OCI-LY1 (cell line): ENCODE data around the gene ZFYVE9.

Source experiments
- H2AFZ ChIP-seq: fragments of 200-600 bp; sonication (generic), shearing (Covaris generic); 2 replicates; pipeline ENCODE4 v1.6.0; 2014; ENCODE audit warnings: antibody characterized with exemption, mild to moderate bottlenecking, low read length
- H3F3A ChIP-seq: fragments of 200-600 bp; sonication (generic), shearing (Covaris generic); 2 replicates; pipeline ENCODE4 v1.6.0; 2014; ENCODE audit warnings: mild to moderate bottlenecking, antibody characterized with exemption, low read length, moderate library complexity; ENCODE audit not compliant: insufficient read depth
- H3K27ac ChIP-seq: fragments of 200-600 bp; sonication (generic); 2 replicates; pipeline ENCODE4 v1.5.1; 2014; ENCODE audit warnings: low read length, mixed run types, mild to moderate bottlenecking, low read depth; ENCODE audit not compliant: poor library complexity, severe bottlenecking
- H3K27me3 ChIP-seq: fragments of 200-600 bp; sonication (generic); 2 replicates; pipeline ENCODE4 v1.6.0; 2014; ENCODE audit warnings: antibody characterized with exemption, mild to moderate bottlenecking, low read length, moderate library complexity; ENCODE audit not compliant: insufficient read depth
- H3K36me3 ChIP-seq: fragments of 200-600 bp; sonication (generic); 2 replicates; pipeline ENCODE4 v1.6.1; 2014; ENCODE audit warnings: mild to moderate bottlenecking, antibody characterized with exemption, low read length, moderate library complexity, mixed read lengths; ENCODE audit not compliant: insufficient read depth
- H3K4me1 ChIP-seq: fragments of 200-600 bp; sonication (generic); 2 replicates; pipeline ENCODE4 v1.5.1; 2014; ENCODE audit warnings: mild to moderate bottlenecking, low read length, moderate library complexity; ENCODE audit not compliant: insufficient read depth, severe bottlenecking
- H3K4me2 ChIP-seq: fragments of 200-600 bp; sonication (generic), shearing (Covaris generic); 2 replicates; pipeline ENCODE4 v1.6.1; 2014; ENCODE audit warnings: low read length
- H3K4me3 ChIP-seq: fragments of 200-600 bp; sonication (generic); 2 replicates; pipeline ENCODE4 v1.5.1; 2014; ENCODE audit warnings: low read length, low read depth, mild to moderate bottlenecking, mixed read lengths; ENCODE audit not compliant: poor library complexity, severe bottlenecking
- H3K79me2 ChIP-seq: fragments of 200-600 bp; shearing (Covaris generic); 2 replicates; pipeline ENCODE4 v1.6.1; 2016; ENCODE audit warnings: mixed run types, low read length, mixed read lengths; ENCODE audit not compliant: insufficient read depth
- H3K9ac ChIP-seq: fragments of 200-600 bp; sonication (generic), shearing (Covaris generic); 2 replicates; pipeline ENCODE4 v1.6.1; 2014; ENCODE audit warnings: mild to moderate bottlenecking, low read length, mixed read lengths
- H3K9me2 ChIP-seq: fragments of 200-600 bp; sonication (generic), shearing (Covaris generic); 2 replicates; pipeline ENCODE4 v1.6.1; 2014; ENCODE audit warnings: low read depth, mild to moderate bottlenecking, low read length, mixed read lengths
- H3K9me3 ChIP-seq: fragments of 200-600 bp; shearing (Covaris generic); 2 replicates; pipeline ENCODE4 v1.6.1; 2014; ENCODE audit warnings: low read length, mixed read lengths
- H4K20me1 ChIP-seq: fragments of 200-600 bp; sonication (generic), shearing (Covaris generic); 2 replicates; pipeline ENCODE4 v1.6.0; 2016; ENCODE audit warnings: mild to moderate bottlenecking, low read length; ENCODE audit not compliant: insufficient read depth
- EZH2 ChIP-seq: fragments of 200-600 bp; sonication (generic), shearing (Covaris generic); IDR thresholded peaks from 2 replicates; pipeline ENCODE4 v1.8.0; 2017; ENCODE audit warnings: borderline replicate concordance, mixed run types, mild to moderate bottlenecking, antibody characterized with exemption, low read length, moderate library complexity, mixed read lengths
- TF ChIP-seq, protein P1 (sequence below): fragments of 200-600 bp; sonication (generic), shearing (Covaris generic); IDR thresholded peaks from 2 replicates; pipeline ENCODE4 v1.5.1; 2017; ENCODE audit warnings: mild to moderate bottlenecking, antibody characterized with exemption, low read length, moderate library complexity, mixed read lengths

ZFYVE9 gene

DNA sequence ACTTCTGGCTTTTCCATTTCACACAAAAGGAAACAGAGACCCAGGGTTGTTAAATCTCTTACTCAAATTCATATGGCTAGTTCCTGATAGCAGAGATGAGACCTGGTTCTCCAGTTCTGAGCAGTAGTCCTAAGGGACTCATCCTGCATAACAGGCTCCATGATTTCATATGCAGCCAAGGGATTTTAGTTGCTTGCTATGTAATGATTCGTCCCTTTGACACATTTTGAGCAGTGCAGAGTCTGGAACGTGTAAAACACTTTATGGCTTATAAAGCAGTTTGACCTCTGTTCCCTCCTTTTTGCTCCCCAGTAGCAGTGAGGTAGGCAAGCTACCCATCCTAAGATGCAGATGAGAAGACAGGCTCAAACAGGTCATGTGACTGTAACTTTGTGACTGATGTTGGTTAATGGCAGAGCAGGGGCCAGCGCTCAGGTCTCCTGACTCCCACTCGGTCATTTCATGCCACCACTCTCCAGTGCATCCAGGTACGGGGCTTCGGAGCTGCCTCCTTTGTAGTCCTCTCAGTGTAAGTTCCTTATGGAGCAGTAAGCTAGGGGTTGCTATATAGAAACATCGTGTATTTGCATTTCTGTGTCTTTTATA lies 199.9 kb downstream of the ZFYVE9 start:
- H3K27me3 ChIP-seq, result no peaks in the 10 kb centered on the region
- no peaks in the 10 kb centered on the region for H3K4me1 ChIP-seq
- H3F3A ChIP-seq, result no peaks in the 10 kb centered on the region
- TF ChIP-seq, protein P1, sequence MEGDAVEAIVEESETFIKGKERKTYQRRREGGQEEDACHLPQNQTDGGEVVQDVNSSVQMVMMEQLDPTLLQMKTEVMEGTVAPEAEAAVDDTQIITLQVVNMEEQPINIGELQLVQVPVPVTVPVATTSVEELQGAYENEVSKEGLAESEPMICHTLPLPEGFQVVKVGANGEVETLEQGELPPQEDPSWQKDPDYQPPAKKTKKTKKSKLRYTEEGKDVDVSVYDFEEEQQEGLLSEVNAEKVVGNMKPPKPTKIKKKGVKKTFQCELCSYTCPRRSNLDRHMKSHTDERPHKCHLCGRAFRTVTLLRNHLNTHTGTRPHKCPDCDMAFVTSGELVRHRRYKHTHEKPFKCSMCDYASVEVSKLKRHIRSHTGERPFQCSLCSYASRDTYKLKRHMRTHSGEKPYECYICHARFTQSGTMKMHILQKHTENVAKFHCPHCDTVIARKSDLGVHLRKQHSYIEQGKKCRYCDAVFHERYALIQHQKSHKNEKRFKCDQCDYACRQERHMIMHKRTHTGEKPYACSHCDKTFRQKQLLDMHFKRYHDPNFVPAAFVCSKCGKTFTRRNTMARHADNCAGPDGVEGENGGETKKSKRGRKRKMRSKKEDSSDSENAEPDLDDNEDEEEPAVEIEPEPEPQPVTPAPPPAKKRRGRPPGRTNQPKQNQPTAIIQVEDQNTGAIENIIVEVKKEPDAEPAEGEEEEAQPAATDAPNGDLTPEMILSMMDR, result no peak
- no peak for TF ChIP-seq EZH2
- H3K27ac ChIP-seq, result no peak overlapping the region
- H2AFZ ChIP-seq, result no peak overlapping the region
- H3K79me2 ChIP-seq, result no peaks in the 10 kb centered on the region
- no peak overlapping the region for H3K9ac ChIP-seq
- no peak overlapping the region for H3K4me2 ChIP-seq
- no peaks in the 10 kb centered on the region for H3K36me3 ChIP-seq
- H3K9me3 ChIP-seq, result no peaks in the 10 kb centered on the region
- H3K9me2 ChIP-seq, result no peaks in the 10 kb centered on the region
- no peak overlapping the region for H3K4me3 ChIP-seq
- H4K20me1 ChIP-seq, result no peaks in the 10 kb centered on the region

DNA sequence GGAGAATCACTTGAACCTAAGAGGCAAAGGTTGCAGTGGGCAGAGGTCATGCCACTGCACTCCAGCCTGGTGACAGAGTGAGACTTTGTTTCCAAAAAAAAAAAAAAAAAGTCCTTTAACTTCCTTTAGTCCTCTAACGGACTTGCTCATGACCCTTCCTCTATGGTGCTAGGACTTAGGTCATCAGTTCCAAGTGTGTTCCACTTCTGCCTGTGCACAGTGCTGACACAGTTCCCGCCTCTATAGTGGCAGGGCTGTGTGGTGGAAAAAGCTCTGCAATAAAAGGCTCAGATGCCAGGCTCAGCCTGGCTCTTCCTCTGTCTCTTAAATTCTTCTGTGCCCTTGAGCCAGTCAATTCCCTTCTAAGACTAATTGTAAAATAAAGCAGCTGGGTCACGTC lies 202.1 kb downstream of the ZFYVE9 start:
- H2AFZ ChIP-seq, result no peak overlapping the region
- H4K20me1 ChIP-seq, result no peaks in the 10 kb centered on the region
- no peak overlapping the region for H3K27ac ChIP-seq
- no peaks in the 10 kb centered on the region for H3K27me3 ChIP-seq
- H3K9ac ChIP-seq, result no peak overlapping the region
- H3K9me2 ChIP-seq, result no peaks in the 10 kb centered on the region
- no peak overlapping the region for H3K4me2 ChIP-seq
- 0 out of 2 replicates have a peak, but pooled peaks cover under 1% of the 10 kb centered on the region for H3F3A ChIP-seq
- H3K36me3 ChIP-seq, result no peaks in the 10 kb centered on the region
- H3K9me3 ChIP-seq, result no peaks in the 10 kb centered on the region
- no peaks in the 10 kb centered on the region for H3K79me2 ChIP-seq
- TF ChIP-seq, protein P1, result no peak
- TF ChIP-seq EZH2, result no peak
- H3K4me3 ChIP-seq, result no peak overlapping the region
- H3K4me1 ChIP-seq, result no peaks in the 10 kb centered on the region

DNA sequence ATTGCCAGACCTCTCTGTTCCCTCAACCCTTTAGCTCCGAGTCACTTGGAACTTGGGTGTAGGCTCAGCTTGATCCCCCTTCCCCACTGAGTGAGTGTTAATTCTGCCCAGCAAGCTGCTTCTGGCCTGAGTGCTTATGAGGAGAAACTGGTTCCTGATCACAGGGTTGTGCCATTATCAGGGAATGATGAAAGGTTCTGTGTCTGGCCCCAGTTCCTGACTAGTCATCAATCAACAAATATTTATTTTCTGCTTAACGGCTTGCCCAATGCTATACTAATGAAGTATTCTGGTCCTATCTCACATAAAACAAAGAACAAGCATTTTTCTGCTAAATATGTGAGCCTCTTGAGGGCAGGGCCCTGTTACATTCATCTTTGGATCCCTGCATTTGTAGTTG lies 203.4 kb downstream of the ZFYVE9 start:
- no peak overlapping the region for H3K4me2 ChIP-seq
- no peaks in the 10 kb centered on the region for H3K4me1 ChIP-seq
- H3K9me3 ChIP-seq, result no peaks in the 10 kb centered on the region
- H4K20me1 ChIP-seq, result no peaks in the 10 kb centered on the region
- H2AFZ ChIP-seq, result no peak overlapping the region
- H3K36me3 ChIP-seq, result no peaks in the 10 kb centered on the region
- no peak overlapping the region for H3K4me3 ChIP-seq
- H3K79me2 ChIP-seq, result no peaks in the 10 kb centered on the region
- no peaks in the 10 kb centered on the region for H3K27me3 ChIP-seq
- H3K9ac ChIP-seq, result no peak overlapping the region
- no peaks in the 10 kb centered on the region for H3K9me2 ChIP-seq
- TF ChIP-seq, protein P1, result no peak
- no peak for TF ChIP-seq EZH2
- H3K27ac ChIP-seq, result no peak overlapping the region
- 0 out of 2 replicates have a peak, but pooled peaks cover 4% of the 10 kb centered on the region for H3F3A ChIP-seq
